Naive thymus-derived CD4-positive, alpha-beta T cell (primary cell): ENCODE measurements around the gene SNX3. TPM values are rescaled to one million over a fixed set of nuclear protein-coding genes. Genes with fewer than 3 reads are reported as not detected.

Source experiments
- ATAC-seq: fragments of 150-1000 bp; cut with Tn5 transposase; 2 replicates; pipeline ENCODE4 v1.10.0; 2021; ENCODE audit warnings: mild to moderate bottlenecking, moderate library complexity
- CTCF ChIA-PET: fragments of 350-600 bp; sonication (Branson Sonifier 250); formaldehyde crosslinking; loops from one replicate; lab custom pipeline; 2021; ENCODE audit warnings: antibody characterized with exemption; lab: Charles Lee
- POLR2A ChIA-PET: fragments of 350-600 bp; sonication (Branson Sonifier 250); formaldehyde crosslinking; loops from one replicate; lab custom pipeline; 2021; ENCODE audit warnings: antibody characterized with exemption, inconsistent platforms; lab: Charles Lee
- DNase-seq, 9 donors: peaks; one replicate each; pipeline versions ENCODE4 v3.0.0 to v3.0.0-alpha.2; 2020 to 2022; ENCODE audit warnings: mixed read lengths in 1 of 9
- H3K27ac ChIP-seq: one replicate; pipeline ENCODE4 v1.7.0; 2013; ENCODE audit warnings: mild to moderate bottlenecking, low read depth, low read length, moderate library complexity
- H3K27me3 ChIP-seq, 2 donors: one replicate each; pipeline ENCODE4 v1.7.0; 2013; ENCODE audit warnings: low read length in 2 of 2, mild to moderate bottlenecking in 2 of 2, moderate library complexity in 2 of 2; ENCODE audit not compliant: control insufficient read depth in 2 of 2, insufficient read depth in 2 of 2
- H3K36me3 ChIP-seq, 3 experiments: 1 replicate in 2 of 3; 2 replicates in 1 of 3; pipeline ENCODE4 v1.7.0; 2013; ENCODE audit warnings: low read length in 3 of 3, mild to moderate bottlenecking in 3 of 3, moderate library complexity in 1 of 3; ENCODE audit not compliant: insufficient read depth in 3 of 3, control insufficient read depth in 2 of 3
- H3K4me1 ChIP-seq, 2 donors: one replicate each; pipeline ENCODE4 v1.7.0; 2013; ENCODE audit warnings: low read length in 2 of 2, mild to moderate bottlenecking in 2 of 2, moderate library complexity in 1 of 2; ENCODE audit not compliant: control insufficient read depth in 2 of 2, insufficient read depth in 2 of 2
- H3K4me3 ChIP-seq: 2 replicates; pipeline ENCODE4 v1.7.0; 2013; ENCODE audit warnings: mild to moderate bottlenecking, low read length
- H3K9me3 ChIP-seq, 3 experiments: 1 replicate in 2 of 3; 2 replicates in 1 of 3; pipeline ENCODE4 v1.7.0; 2013; ENCODE audit warnings: low read length in 3 of 3; ENCODE audit not compliant: control insufficient read depth in 2 of 3
- H3K27ac Mint-ChIP-seq, 9 donors: one replicate each; pipeline ENCODE4 v1.8.0; 2020 to 2022; ENCODE audit warnings: mixed read lengths in 9 of 9, mild to moderate bottlenecking in 8 of 9, moderate library complexity in 5 of 9, inconsistent platforms in 2 of 9
- H3K27me3 Mint-ChIP-seq, 5 donors: one replicate each; pipeline ENCODE4 v1.8.0; 2021 to 2022; ENCODE audit warnings: mixed read lengths in 5 of 5, mild to moderate bottlenecking in 1 of 5
- H3K36me3 Mint-ChIP-seq, 5 donors: one replicate each; pipeline ENCODE4 v1.8.0; 2020 to 2022; ENCODE audit warnings: mixed read lengths in 5 of 5, mild to moderate bottlenecking in 3 of 5, inconsistent platforms in 1 of 5
- H3K4me1 Mint-ChIP-seq, 7 donors: one replicate each; pipeline ENCODE4 v1.8.0; 2020 to 2022; ENCODE audit warnings: mixed read lengths in 7 of 7, mild to moderate bottlenecking in 3 of 7, inconsistent platforms in 1 of 7
- H3K4me3 Mint-ChIP-seq, 10 donors: one replicate each; pipeline ENCODE4 v1.8.0; 2020 to 2022; ENCODE audit warnings: mild to moderate bottlenecking in 10 of 10, mixed read lengths in 10 of 10, moderate library complexity in 6 of 10, inconsistent platforms in 2 of 10
- H3K9me3 Mint-ChIP-seq, 11 donors: one replicate each; pipeline ENCODE4 v1.8.0; 2020 to 2022; ENCODE audit warnings: mixed read lengths in 11 of 11, mild to moderate bottlenecking in 4 of 11, inconsistent platforms in 1 of 11, moderate library complexity in 1 of 11
- intact Hi-C, 2 donors: fragments of 100-400 bp; cut with micrococcal nuclease; formaldehyde crosslinking; loops; one replicate each; pipeline ENCODE4 v1.15.1; 2023
- polyA plus RNA-seq, 2 donors: library from polyadenylated mRNA; unstranded; fragments of 300-500 nt; fragmentation: Illumina TruSeq; gene quantifications; one replicate each; pipeline ENCODE4 v1.2.3, GENCODE V29; 2021
- total RNA-seq, 6 experiments: library from RNA in 5 of 6; stranded (reverse) in 5 of 6; gene quantifications; 1 replicate in 5 of 6; 2 replicates in 1 of 6; pipeline ENCODE4 v1.2.3 and lab custom pipeline; 2021 to 2026

Gene SNX3
- total and polyA plus RNA-seq, 7 experiments from 2014 or later, result 42.5 to 216 (median 71.2) TPM

GRCh38 chr6:108288742-108289141 is 27.9 kb upstream of the SNX3 start:
- POLR2A ChIA-PET, result interaction anchor here (0.6 kb wide), 1 partner anchor 191 kb away, joined by 4 read pairs; no protein-coding TSS in a partner anchor
- H3K4me1 Mint-ChIP-seq, result peaks cover 0 to 26% (median 4%) of the 10 kb centered on the region in 7 donors
- H3K9me3 ChIP-seq, result no peaks in the 10 kb centered on the region
- H3K4me3 Mint-ChIP-seq, result peak overlapping the region in 1 of 10 donors; percentile 2
- H3K27ac ChIP-seq, result no peak overlapping the region
- no peak for DNase-seq
- no peaks in the 10 kb centered on the region for H3K36me3 ChIP-seq
- peaks cover 0 to 7% (median 0%) of the 10 kb centered on the region in 5 donors for H3K27me3 Mint-ChIP-seq
- no peaks in the 10 kb centered on the region for H3K9me3 Mint-ChIP-seq
- H3K4me1 ChIP-seq, result no peaks in the 10 kb centered on the region
- H3K27me3 ChIP-seq, result no peaks in the 10 kb centered on the region
- CTCF ChIA-PET, result no interaction called here
- no peak for ATAC-seq
- H3K4me3 ChIP-seq, result no peak overlapping the region
- intact Hi-C loops, result no loop called here
- peak overlapping the region in 2 of 9 donors; percentile 41 to 43 for H3K27ac Mint-ChIP-seq
- H3K36me3 Mint-ChIP-seq, result peaks cover 0 to 3% (median 0%) of the 10 kb centered on the region in 5 donors

- Mint-ChIP-seq H3K36me3 (peaks cover 0 to 3% (median 0%) of the 10 kb centered on the region in 5 donors), H3K9me3 (no peaks in the 10 kb centered on the region), H3K4me1 (peaks cover 0 to 26% (median 4%) of the 10 kb centered on the region in 7 donors), H3K27ac (no peak overlapping the region), H3K27me3 (peaks cover 0 to 9% (median 0%) of the 10 kb centered on the region in 5 donors), H3K4me3 (peak overlapping the region in 1 of 10 donors; percentile 16)
- H3K36me3 ChIP-seq, result no peaks in the 10 kb centered on the region
- POLR2A ChIA-PET, result no interaction called here
- no peaks in the 10 kb centered on the region for H3K4me1 ChIP-seq
- no peak overlapping the region for H3K27ac ChIP-seq
- intact Hi-C loops, result no loop called here
- H3K4me3 ChIP-seq, result no peak overlapping the region
- CTCF ChIA-PET, result no interaction called here
- H3K27me3 ChIP-seq, result no peaks in the 10 kb centered on the region
- ATAC-seq, result no peak
- H3K9me3 ChIP-seq, result no peaks in the 10 kb centered on the region
- no peak for DNase-seq
These were observed 26.5 kb upstream of the SNX3 start for GRCh38 chr6:108287373-108287772.

GRCh38 chr6:108286366-108286765 is 25.5 kb upstream of the SNX3 start:
- Mint-ChIP-seq H3K4me1 (peaks cover 0 to 26% (median 0%) of the 10 kb centered on the region in 7 donors), H3K36me3 (peaks cover 0 to 1% (median 0%) of the 10 kb centered on the region in 5 donors), H3K9me3 (no peaks in the 10 kb centered on the region), H3K4me3 (no peak overlapping the region), H3K27me3 (peaks cover 0 to 9% (median 0%) of the 10 kb centered on the region in 5 donors), H3K27ac (no peak overlapping the region)
- no peak for ATAC-seq
- ChIA-PET POLR2A (interaction anchor here (0.6 kb wide), 1 partner anchor 1411 kb away, joined by 3 read pairs; no protein-coding TSS in a partner anchor), CTCF (no interaction called here)
- Histone ChIP-seq H3K36me3 (no peaks in the 10 kb centered on the region), H3K4me3 (no peak overlapping the region), H3K27me3 (no peaks in the 10 kb centered on the region), H3K27ac (no peak overlapping the region), H3K4me1 (no peaks in the 10 kb centered on the region), H3K9me3 (no peaks in the 10 kb centered on the region)
- intact Hi-C loops, result no loop called here
- no peak for DNase-seq

GRCh38 chr6:108285381-108285780 is 24.5 kb upstream of the SNX3 start:
- Mint-ChIP-seq H3K4me1 (peaks cover 0 to 26% (median 0%) of the 10 kb centered on the region in 7 donors), H3K27ac (no peak overlapping the region), H3K27me3 (peaks cover 0 to 11% (median 0%) of the 10 kb centered on the region in 5 donors), H3K36me3 (peaks cover 0 to 1% (median 0%) of the 10 kb centered on the region in 5 donors), H3K4me3 (no peak overlapping the region), H3K9me3 (no peaks in the 10 kb centered on the region)
- Histone ChIP-seq H3K27me3 (no peaks in the 10 kb centered on the region), H3K27ac (no peak overlapping the region), H3K9me3 (no peaks in the 10 kb centered on the region), H3K36me3 (no peaks in the 10 kb centered on the region), H3K4me3 (no peak overlapping the region), H3K4me1 (no peaks in the 10 kb centered on the region)
- POLR2A ChIA-PET, result no interaction called here
- ATAC-seq (no peak), DNase-seq (no peak)
- intact Hi-C loops, result no loop called here
- CTCF ChIA-PET, result no interaction called here

GRCh38 chr6:108277831-108278230 is 17.0 kb upstream of the SNX3 start:
- no peaks in the 10 kb centered on the region for H3K9me3 ChIP-seq
- Mint-ChIP-seq H3K4me3 (no peak overlapping the region), H3K9me3 (no peaks in the 10 kb centered on the region), H3K36me3 (no peaks in the 10 kb centered on the region), H3K4me1 (no peaks in the 10 kb centered on the region), H3K27me3 (peaks cover 0 to 31% (median 4%) of the 10 kb centered on the region in 5 donors), H3K27ac (no peak overlapping the region)
- no peaks in the 10 kb centered on the region for H3K4me1 ChIP-seq
- H3K4me3 ChIP-seq, result no peak overlapping the region
- ChIA-PET POLR2A (no interaction called here), CTCF (no interaction called here)
- no peak overlapping the region for H3K27ac ChIP-seq
- intact Hi-C loops, result no loop called here
- no peaks in the 10 kb centered on the region for H3K36me3 ChIP-seq
- ATAC-seq (no peak), DNase-seq (no peak)
- no peaks in the 10 kb centered on the region for H3K27me3 ChIP-seq

- ATAC-seq (no peak), DNase-seq (no peak)
- H3K36me3 ChIP-seq, result no peaks in the 10 kb centered on the region
- ChIA-PET CTCF (no interaction called here), POLR2A (no interaction called here)
- no peak overlapping the region for H3K4me3 ChIP-seq
- no peaks in the 10 kb centered on the region for H3K9me3 ChIP-seq
- Mint-ChIP-seq H3K9me3 (no peaks in the 10 kb centered on the region), H3K4me3 (no peak overlapping the region), H3K36me3 (no peaks in the 10 kb centered on the region), H3K4me1 (no peaks in the 10 kb centered on the region), H3K27ac (no peak overlapping the region), H3K27me3 (peaks cover 0 to 34% (median 4%) of the 10 kb centered on the region in 5 donors)
- intact Hi-C loops, result no loop called here
- no peaks in the 10 kb centered on the region for H3K27me3 ChIP-seq
- no peak overlapping the region for H3K27ac ChIP-seq
- no peaks in the 10 kb centered on the region for H3K4me1 ChIP-seq
These were observed 16.5 kb upstream of the SNX3 start for GRCh38 chr6:108277295-108277694.

- Mint-ChIP-seq H3K27me3 (peaks cover 0 to 32% (median 4%) of the 10 kb centered on the region in 5 donors), H3K36me3 (no peaks in the 10 kb centered on the region), H3K4me1 (no peaks in the 10 kb centered on the region), H3K4me3 (no peak overlapping the region), H3K9me3 (no peaks in the 10 kb centered on the region), H3K27ac (no peak overlapping the region)
- CTCF ChIA-PET, result no interaction called here
- Histone ChIP-seq H3K4me3 (no peak overlapping the region), H3K9me3 (no peaks in the 10 kb centered on the region), H3K4me1 (no peaks in the 10 kb centered on the region), H3K36me3 (no peaks in the 10 kb centered on the region), H3K27me3 (no peaks in the 10 kb centered on the region), H3K27ac (no peak overlapping the region)
- no peak for ATAC-seq
- POLR2A ChIA-PET, result no interaction called here
- intact Hi-C loops, result no loop called here
- no peak for DNase-seq
These were observed 15.1 kb upstream of the SNX3 start for GRCh38 chr6:108275976-108276375.
